Skeletal muscle satellite cell (primary cell): ENCODE data around the gene LTO1.
A peak's percentile ranks its signal among the peaks of the same experiment; 100 is the strongest.

Experiments used
- H3K27me3 ChIP-seq: 2 replicates; pipeline ENCODE4 v1.7.0; 2013; ENCODE audit warnings: low read length; ENCODE audit not compliant: control insufficient read depth, insufficient read depth
- H3K36me3 ChIP-seq: 2 replicates; pipeline ENCODE4 v1.7.0; 2013; ENCODE audit warnings: mild to moderate bottlenecking, control low read depth, low read length; ENCODE audit not compliant: insufficient read depth
- H3K4me1 ChIP-seq: 2 replicates; pipeline ENCODE4 v1.7.0; 2013; ENCODE audit warnings: low read length; ENCODE audit not compliant: control insufficient read depth, insufficient read depth
- H3K4me2 ChIP-seq: 2 replicates; pipeline ENCODE4 v1.7.0; 2013; ENCODE audit warnings: mild to moderate bottlenecking, low read length
- H3K4me3 ChIP-seq: 2 replicates; pipeline ENCODE4 v1.7.0; 2013; ENCODE audit warnings: low read length
- H3K9ac ChIP-seq: 2 replicates; pipeline ENCODE4 v1.7.0; 2013; ENCODE audit warnings: mild to moderate bottlenecking, low read depth, low read length, moderate library complexity
- H3K9me3 ChIP-seq: replicated peaks from 2 replicates; pipeline ENCODE4 v1.7.0; 2013; ENCODE audit warnings: mild to moderate bottlenecking, control low read depth, low read length

Gene LTO1

GRCh38 chr11:69654660-69655478 lies 20.3 kb downstream of the LTO1 start:
- Histone ChIP-seq H3K36me3 (peaks cover 50% of the 10 kb centered on the region), H3K4me3 (no peak overlapping the region), H3K27me3 (no peaks in the 10 kb centered on the region), H3K9ac (no peak overlapping the region), H3K9me3 (no peaks in the 10 kb centered on the region), H3K4me1 (no peaks in the 10 kb centered on the region), H3K4me2 (no peak overlapping the region)

- Histone ChIP-seq H3K9ac (no peak overlapping the region), H3K27me3 (no peaks in the 10 kb centered on the region), H3K4me1 (no peaks in the 10 kb centered on the region), H3K36me3 (peaks cover 57% of the 10 kb centered on the region), H3K4me3 (no peak overlapping the region), H3K4me2 (no peak overlapping the region), H3K9me3 (no peaks in the 10 kb centered on the region)
Measured at GRCh38 chr11:69654001-69654659, 21.0 kb downstream of the LTO1 start.

- Histone ChIP-seq H3K27me3 (no peaks in the 10 kb centered on the region), H3K9ac (no peak overlapping the region), H3K9me3 (no peaks in the 10 kb centered on the region), H3K4me2 (no peak overlapping the region), H3K36me3 (peaks cover 64% of the 10 kb centered on the region), H3K4me3 (no peak overlapping the region), H3K4me1 (no peaks in the 10 kb centered on the region)
Measured at GRCh38 chr11:69653406-69653960, 21.7 kb downstream of the LTO1 start.

- H3K4me3 ChIP-seq = no peak overlapping the region
- peaks cover 68% of the 10 kb centered on the region for H3K36me3 ChIP-seq
- H3K27me3 ChIP-seq = no peaks in the 10 kb centered on the region
- H3K9ac ChIP-seq = no peak overlapping the region
- no peaks in the 10 kb centered on the region for H3K9me3 ChIP-seq
- no peaks in the 10 kb centered on the region for H3K4me1 ChIP-seq
- no peak overlapping the region for H3K4me2 ChIP-seq
Measured at GRCh38 chr11:69652999-69653398, 22.2 kb downstream of the LTO1 start.

GRCh38 chr11:69651834-69652620 lies 23.1 kb downstream of the LTO1 start:
- Histone ChIP-seq H3K4me3 (no peak overlapping the region), H3K4me2 (no peak overlapping the region), H3K9me3 (no peaks in the 10 kb centered on the region), H3K27me3 (no peaks in the 10 kb centered on the region), H3K4me1 (no peaks in the 10 kb centered on the region), H3K36me3 (peaks cover 78% of the 10 kb centered on the region), H3K9ac (no peak overlapping the region)

- Histone ChIP-seq H3K9ac (no peak overlapping the region), H3K27me3 (no peaks in the 10 kb centered on the region), H3K4me2 (no peak overlapping the region), H3K4me1 (peaks cover 3% of the 10 kb centered on the region), H3K36me3 (peaks cover 90% of the 10 kb centered on the region), H3K4me3 (no peak overlapping the region), H3K9me3 (no peaks in the 10 kb centered on the region)
Measured at GRCh38 chr11:69650832-69651344, 24.3 kb downstream of the LTO1 start.

GRCh38 chr11:69650081-69650831 lies 24.9 kb downstream of the LTO1 start:
- H3K9me3 ChIP-seq = no peaks in the 10 kb centered on the region
- peaks cover 10% of the 10 kb centered on the region for H3K4me1 ChIP-seq
- H3K4me3 ChIP-seq = no peak overlapping the region
- no peak overlapping the region for H3K4me2 ChIP-seq
- peaks cover 96% of the 10 kb centered on the region for H3K36me3 ChIP-seq
- H3K9ac ChIP-seq = peak overlapping the region; percentile 26
- no peaks in the 10 kb centered on the region for H3K27me3 ChIP-seq

- H3K36me3 ChIP-seq = peaks cover 100% of the 10 kb centered on the region
- peaks cover 17% of the 10 kb centered on the region for H3K4me1 ChIP-seq
Measured at GRCh38 chr11:69649576-69649900, 25.6 kb downstream of the LTO1 start.

GRCh38 chr11:69648679-69649575 lies 26.2 kb downstream of the LTO1 start:
- Histone ChIP-seq H3K4me1 (peaks cover 23% of the 10 kb centered on the region), H3K36me3 (peaks cover 99% of the 10 kb centered on the region), H3K9me3 (no peaks in the 10 kb centered on the region), H3K27me3 (no peaks in the 10 kb centered on the region), H3K4me2 (no peak overlapping the region), H3K4me3 (no peak overlapping the region), H3K9ac (no peak overlapping the region)

More at GRCh38 chr11:69649576-69649900, 25.6 kb downstream of the LTO1 start:
- Histone ChIP-seq H3K9ac (no peak overlapping the region), H3K9me3 (no peaks in the 10 kb centered on the region), H3K4me2 (no peak overlapping the region), H3K4me3 (no peak overlapping the region), H3K27me3 (no peaks in the 10 kb centered on the region)
